T follicular helper cell (primary cell): ENCODE data around the gene LAMA5.

Experiments
- DNase-seq: peaks from one replicate; pipeline ENCODE4 v3.0.0-alpha.2; 2020; ENCODE audit warnings: low read depth

LAMA5 gene

GRCh38 chr20:62349556-62350097, 17.5 kb downstream of the LAMA5 start:
- no peak for DNase-seq

DNA sequence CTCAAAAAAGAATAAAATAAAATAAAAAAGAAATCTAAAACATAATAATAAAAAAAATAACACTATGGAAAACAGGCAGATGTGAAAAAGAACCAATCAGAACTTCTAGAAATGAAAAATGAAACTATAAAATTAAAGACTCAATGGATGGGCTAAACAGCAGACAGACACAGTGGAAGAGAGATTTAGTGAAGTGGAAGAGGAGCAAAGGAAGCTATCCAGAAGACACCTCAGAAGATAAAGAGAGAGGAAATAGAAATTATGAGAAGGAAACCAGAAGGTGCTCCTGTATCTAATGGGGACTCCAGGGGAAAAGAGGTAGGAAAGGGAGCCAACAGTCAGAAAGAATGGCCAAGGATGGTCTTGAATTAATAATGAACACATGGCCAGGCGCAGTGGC, 18.5 kb downstream of the LAMA5 start:
- no peak for DNase-seq

DNA sequence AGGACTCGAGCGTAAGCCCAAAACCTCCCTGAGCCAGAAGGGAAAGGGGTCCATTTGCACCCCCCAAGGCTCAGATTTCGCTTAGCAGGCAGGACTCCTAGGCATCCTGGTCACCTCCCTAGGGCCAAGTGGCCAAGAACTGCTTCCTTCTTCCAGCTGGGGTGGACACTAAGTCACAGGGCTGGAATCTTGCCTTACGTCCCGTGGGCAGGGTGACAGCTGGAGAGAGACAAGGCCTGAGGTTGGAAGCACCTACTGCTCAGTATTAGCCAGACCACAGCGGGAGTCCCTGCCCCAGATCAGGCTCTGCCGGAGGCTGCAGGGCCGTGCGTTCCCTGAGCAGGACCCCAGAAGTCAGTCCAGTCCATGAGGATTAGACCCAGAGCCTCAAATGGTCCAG, 19.7 kb downstream of the LAMA5 start:
- no peak for DNase-seq

DNA sequence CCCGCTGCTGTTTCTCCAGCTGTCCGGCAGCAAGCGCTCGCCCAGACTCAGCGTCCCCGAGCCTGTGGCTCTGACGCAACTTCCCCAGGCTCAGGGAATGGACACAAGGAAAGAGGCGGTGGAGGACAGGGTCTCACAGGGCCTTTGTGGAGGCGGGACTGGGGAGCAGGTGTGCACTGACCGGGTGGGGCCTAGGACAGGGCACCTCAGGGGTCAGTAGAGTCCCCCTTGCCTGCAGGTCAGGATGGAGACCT, 20.0 kb downstream of the LAMA5 start:
- no peak for DNase-seq

DNA sequence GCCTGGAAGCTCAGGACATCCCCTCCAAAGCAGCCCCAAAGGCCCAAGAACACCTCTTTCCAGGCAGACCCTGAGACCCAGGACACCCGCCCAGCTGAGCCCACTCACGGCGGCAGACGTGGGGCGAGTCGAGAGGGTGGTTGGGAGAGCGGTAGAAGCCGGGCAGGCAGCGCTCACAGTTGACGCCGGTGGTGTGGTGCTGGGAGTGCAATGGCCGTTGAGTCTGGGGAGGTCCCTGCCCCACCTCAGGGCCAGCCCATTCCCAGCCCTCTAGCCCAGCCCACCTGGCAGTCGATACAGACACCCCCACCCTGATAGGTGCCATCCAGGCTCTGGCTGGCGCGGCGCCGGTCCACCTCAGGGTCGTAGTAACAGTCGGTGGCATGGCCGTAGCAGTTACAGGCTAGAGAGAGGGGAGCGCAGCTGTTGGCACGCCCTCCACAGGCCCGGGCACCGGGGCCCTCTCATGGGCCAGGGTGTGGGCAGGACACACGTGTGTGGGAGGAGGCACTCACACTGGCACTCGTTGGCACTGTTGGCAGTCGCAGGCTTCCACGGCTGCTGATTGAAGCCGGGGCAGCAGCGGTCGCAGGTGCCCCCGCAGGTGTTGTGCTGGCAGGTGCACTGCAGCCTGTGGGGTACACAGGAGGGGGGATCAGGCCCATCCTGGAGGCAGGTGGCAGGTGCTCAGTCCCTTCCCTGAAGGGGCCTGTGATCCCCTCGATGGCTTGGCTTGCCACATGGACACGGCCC, 20.5 kb downstream of the LAMA5 start:
- DNase-seq: no peak

DNA sequence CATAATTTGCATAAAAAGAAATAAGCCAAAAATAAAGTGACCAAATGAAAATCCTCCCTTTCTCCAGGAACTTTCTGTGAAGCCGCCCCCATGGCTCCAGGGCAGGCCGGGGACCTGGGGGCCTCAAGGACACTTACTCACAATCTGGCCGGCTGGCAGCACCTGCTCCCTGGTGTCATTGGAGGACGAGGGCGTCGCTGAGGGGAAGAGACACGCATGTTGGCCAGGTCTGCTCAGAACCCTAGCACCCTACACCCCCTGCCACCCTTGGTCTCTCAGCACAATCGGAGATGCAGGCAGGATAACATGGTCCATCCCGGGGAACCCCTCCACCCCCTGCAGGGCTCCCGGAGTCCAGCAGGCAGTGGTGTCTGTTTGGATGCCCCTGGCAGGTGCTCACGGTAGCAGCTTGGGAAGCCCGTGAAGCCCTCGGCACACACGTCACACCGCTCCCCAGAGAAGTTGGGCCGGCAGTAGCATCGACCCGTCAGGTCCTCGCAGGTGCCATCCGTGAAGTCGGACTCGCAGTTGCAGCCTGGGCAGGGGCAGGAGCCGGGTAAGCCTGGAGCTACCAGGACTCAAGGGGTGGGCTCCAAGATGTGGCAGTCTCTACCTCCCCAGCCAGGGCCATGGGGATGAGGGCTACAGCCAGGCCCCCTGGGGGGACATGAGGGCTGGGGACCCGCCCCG, 21.3 kb downstream of the LAMA5 start:
- DNase-seq: no peak

GRCh38 chr20:62344782-62345181, 22.3 kb downstream of the LAMA5 start:
- DNase-seq: no peak

- no peak for DNase-seq
These were observed 23.0 kb downstream of the LAMA5 start for GRCh38 chr20:62344092-62344491.

DNA sequence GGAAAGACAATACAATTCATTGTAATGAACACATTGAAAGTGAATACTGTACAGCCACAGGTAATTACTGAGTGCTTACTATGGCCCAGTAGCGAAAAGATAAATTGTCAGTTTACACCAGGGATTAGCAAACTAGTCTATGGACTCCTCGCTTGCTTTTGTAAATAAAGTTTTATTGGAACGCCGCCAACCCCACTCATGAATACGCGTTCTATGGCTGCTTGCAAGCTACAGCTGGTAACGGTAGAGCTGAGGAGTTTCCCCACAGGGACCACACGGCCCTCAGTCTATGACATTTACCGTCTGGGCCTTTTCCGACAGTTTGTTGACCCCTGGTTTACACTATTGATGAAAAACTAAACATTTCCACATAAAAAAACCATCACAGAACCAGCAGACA, 24.2 kb downstream of the LAMA5 start:
- no peak for DNase-seq

GRCh38 chr20:62339647-62340062, 27.5 kb downstream of the LAMA5 start:
- no peak for DNase-seq

DNA sequence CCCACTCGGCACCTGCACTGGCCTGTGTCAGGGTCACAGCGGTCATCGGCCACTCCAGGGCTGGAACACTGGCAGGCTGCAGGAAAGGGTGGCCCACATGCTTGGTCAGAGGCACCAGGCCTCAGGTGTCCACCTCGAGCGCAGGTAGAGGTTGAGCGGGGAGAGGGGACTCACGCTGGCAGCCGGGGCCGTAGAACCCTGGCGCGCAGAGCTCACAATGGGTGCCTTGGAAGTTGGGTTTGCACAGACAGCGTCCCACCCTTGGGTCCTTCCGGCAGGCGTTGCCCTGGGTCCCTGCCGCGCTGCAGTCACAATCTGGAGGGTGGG, 28.9 kb downstream of the LAMA5 start:
- DNase-seq: no peak

GRCh38 chr20:62337558-62338293, 29.4 kb downstream of the LAMA5 start:
- DNase-seq: no peak

DNA sequence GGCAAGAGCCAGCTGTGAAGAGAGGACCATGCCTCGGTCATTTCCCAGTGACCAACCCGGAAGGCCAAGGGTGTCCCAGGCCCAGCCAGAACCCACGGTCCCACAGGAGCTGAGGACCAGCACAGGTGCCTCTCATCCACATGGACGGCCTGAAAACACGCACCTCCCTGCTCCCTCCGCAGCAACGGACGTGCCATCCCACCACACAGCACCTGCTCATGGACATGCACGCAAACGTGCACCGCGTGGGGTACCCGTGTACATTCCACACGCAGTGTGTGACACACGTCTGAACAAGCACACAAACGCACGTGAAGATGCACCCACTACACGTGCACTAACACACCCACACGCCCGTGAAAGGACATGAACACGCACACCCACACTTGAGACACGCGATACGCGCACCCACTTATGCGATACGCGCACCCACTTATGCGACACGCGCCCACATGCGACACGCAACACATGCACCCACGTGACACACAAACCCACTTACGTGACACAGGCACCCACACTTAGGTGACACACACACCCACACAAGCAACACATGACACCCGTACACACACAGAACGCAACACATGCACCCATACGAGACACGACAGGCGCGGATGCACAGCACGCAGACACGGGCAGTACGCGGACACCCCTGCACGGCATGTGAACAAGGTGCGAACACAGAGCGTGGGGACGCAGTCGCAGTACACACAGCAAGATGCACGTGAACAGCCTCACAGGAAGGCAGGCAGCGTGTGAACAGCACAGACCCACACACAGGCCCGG, 30.1 kb downstream of the LAMA5 start:
- no peak for DNase-seq

GRCh38 chr20:62336329-62336728, 30.8 kb downstream of the LAMA5 start:
- no peak for DNase-seq

- no peak for DNase-seq
These were observed 31.6 kb downstream of the LAMA5 start for GRCh38 chr20:62335532-62335931.

- no peak for DNase-seq
These were observed 32.2 kb downstream of the LAMA5 start for GRCh38 chr20:62334881-62335280.

- DNase-seq: no peak
These were observed 33.1 kb downstream of the LAMA5 start for GRCh38 chr20:62333820-62334595.

DNA sequence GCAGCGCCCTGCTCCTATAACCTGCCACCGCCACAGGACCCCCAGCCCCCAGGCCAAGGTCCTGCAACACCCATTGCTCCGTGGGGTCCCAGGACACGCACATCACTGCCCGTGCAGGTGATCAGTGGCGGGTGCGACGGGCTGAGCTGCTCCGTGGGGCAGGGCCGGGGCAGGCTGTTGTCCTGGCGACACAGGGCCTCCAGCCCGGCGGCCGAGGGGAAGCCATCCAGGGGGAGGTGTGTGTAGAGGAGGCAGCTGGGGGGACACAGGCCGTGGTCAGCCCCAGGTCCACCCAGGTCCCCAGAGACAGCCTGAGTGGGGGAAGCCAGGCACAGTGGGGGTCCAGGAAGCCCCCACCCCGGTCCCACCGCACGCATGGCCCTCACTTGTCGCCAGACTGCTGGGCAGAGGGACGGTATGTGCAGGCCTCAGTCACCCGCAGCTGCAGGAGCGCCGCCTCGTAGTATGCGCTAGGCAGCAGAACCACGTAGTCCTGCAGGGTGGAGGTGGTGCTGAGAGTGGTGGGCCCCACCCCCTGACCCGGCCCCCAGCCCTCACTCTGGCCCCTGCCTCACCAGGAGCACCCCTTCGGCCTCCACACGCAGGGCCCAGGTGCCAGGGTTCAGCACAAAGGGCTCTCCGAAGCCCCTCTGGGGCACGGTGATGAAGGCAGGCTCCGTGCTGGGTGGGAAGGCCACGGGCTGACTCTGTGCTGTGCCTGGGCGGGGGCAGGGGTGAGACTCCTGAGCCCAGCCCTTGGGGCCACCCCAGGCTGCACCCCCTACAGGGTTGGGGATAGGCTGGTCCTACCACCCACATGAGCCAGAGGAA, 33.9 kb downstream of the LAMA5 start:
- DNase-seq: no peak

GRCh38 chr20:62332421-62332820, 34.7 kb downstream of the LAMA5 start:
- no peak for DNase-seq

DNA sequence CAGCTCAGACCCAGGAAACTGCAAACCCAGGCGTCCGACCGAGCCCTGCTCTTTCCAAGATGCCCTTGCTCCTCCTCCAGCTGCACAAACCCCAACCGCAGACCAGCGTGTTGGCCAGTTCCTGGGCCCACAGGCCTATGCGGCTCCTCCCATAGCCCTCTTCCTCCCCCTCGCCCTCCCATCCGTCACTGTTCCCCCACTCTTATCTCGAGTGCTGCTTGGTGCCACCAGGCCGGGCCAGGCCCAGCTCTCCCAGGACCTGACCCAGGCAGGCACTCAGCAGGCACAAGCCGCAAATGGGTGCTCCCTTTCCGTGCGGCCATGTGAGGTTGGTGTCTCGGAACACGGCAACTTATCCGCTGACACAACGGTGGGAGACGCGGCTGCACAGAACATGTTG, 35.8 kb downstream of the LAMA5 start:
- no peak for DNase-seq
